Activated T-helper 9 cell treated with anti-CD3 and anti-CD28 coated beads, Interleukin-2, amount 50 U/mL, for 16 hours (primary cell): ENCODE data around the gene CLEC4M.
"Not testable (repeated sequence)": the region's sequence is repeated elsewhere in the genome, so short reads cannot be mapped to it uniquely, and the experiment has no call there.

Experiments used
- DNase-seq: peaks from one replicate; pipeline ENCODE4 v3.0.0-alpha.2; 2020; ENCODE audit warnings: low read depth

CLEC4M gene

GRCh38 chr19:7773841-7774240 is 10.8 kb downstream of the CLEC4M start:
- DNase-seq, result no peak

GRCh38 chr19:7775761-7776160 is 12.7 kb downstream of the CLEC4M start:
- DNase-seq, result no peak

GRCh38 chr19:7778081-7778480 is 15.0 kb downstream of the CLEC4M start:
- no peak for DNase-seq

GRCh38 chr19:7779631-7780486 is 16.8 kb downstream of the CLEC4M start:
- DNase-seq, result no peak

GRCh38 chr19:7781157-7781556 is 18.1 kb downstream of the CLEC4M start:
- DNase-seq, result no peak

GRCh38 chr19:7783991-7784423 is 21.0 kb downstream of the CLEC4M start:
- DNase-seq, result no peak

- DNase-seq, result no peak
Observed at GRCh38 chr19:7784856-7785255, 21.8 kb downstream of the CLEC4M start.

GRCh38 chr19:7787141-7787540 is 24.1 kb downstream of the CLEC4M start:
- DNase-seq, result no peak

GRCh38 chr19:7787602-7788177 is 24.6 kb downstream of the CLEC4M start:
- no peak for DNase-seq

- no peak for DNase-seq
Observed at GRCh38 chr19:7788178-7788932, 25.3 kb downstream of the CLEC4M start.

GRCh38 chr19:7788933-7789323 is 25.9 kb downstream of the CLEC4M start:
- no peak for DNase-seq

- DNase-seq, result no peak
Observed at GRCh38 chr19:7789447-7789846, 26.4 kb downstream of the CLEC4M start.

GRCh38 chr19:7790416-7790815 is 27.4 kb downstream of the CLEC4M start:
- no peak for DNase-seq

- no peak for DNase-seq
Observed at GRCh38 chr19:7792281-7792680, 29.2 kb downstream of the CLEC4M start.

GRCh38 chr19:7792701-7793100 is 29.7 kb downstream of the CLEC4M start:
- DNase-seq, result not testable (repeated sequence)

- no peak for DNase-seq
Observed at GRCh38 chr19:7793493-7793892, 30.4 kb downstream of the CLEC4M start.

- no peak for DNase-seq
Observed at GRCh38 chr19:7795555-7796161, 32.6 kb downstream of the CLEC4M start.

GRCh38 chr19:7799640-7800355 is 36.8 kb downstream of the CLEC4M start:
- DNase-seq, result peak; percentile 25

- DNase-seq, result no peak
Observed at GRCh38 chr19:7801020-7801570, 38.1 kb downstream of the CLEC4M start.

GRCh38 chr19:7806234-7806633 is 43.2 kb downstream of the CLEC4M start:
- no peak for DNase-seq

GRCh38 chr19:7806876-7807275 is 43.8 kb downstream of the CLEC4M start:
- DNase-seq, result no peak
